HCT116 (cell line): ENCODE results near the gene CFD. TPM values are rescaled to one million over a fixed set of nuclear protein-coding genes. Genes with fewer than 3 reads are reported as not detected.

Source experiments
- ATAC-seq: fragments of 200-7000 bp; cut with Tn5 transposase; 2 replicates; pipeline ENCODE4 v1.9.1; 2020; ENCODE audit warnings: mild to moderate bottlenecking, moderate library complexity
- BruUV-seq: library from RNA; stranded (reverse); fragments of 400-500 nt; replicated peaks from 2 replicates; lab custom pipeline; 2021; lab: Mats Ljungman, UMichigan
- CTCF ChIA-PET: fragments of 300-600 bp; sonication (Branson Sonifier 250); formaldehyde crosslinking; loops from one replicate; lab custom pipeline; 2021; ENCODE audit warnings: antibody characterized with exemption; lab: Charles Lee
- POLR2A ChIA-PET: fragments of 300-600, 350-600 bp; sonication (Branson Sonifier 250); formaldehyde crosslinking; loops from one replicate; lab custom pipeline; 2021; ENCODE audit warnings: antibody characterized with exemption; lab: Charles Lee
- RAD21 ChIA-PET, 2 experiments: fragments of 300-600 bp; sonication (Branson Sonifier 250); formaldehyde crosslinking; loops; one replicate each; lab custom pipeline; 2023; ENCODE audit warnings: low total read pairs in 2 of 2; ENCODE audit not compliant: uncharacterized antibody in 2 of 2, unreplicated experiment in 2 of 2, low non-redundant PET in 1 of 2; lab: Charles Lee
- DNase-seq: peaks from one replicate; pipeline ENCODE4 v3.0.0-alpha.2; 2010; ENCODE audit warnings: low read depth, low spot score
- H2AFZ ChIP-seq: fragments of 200-600 bp; shearing (Covaris generic), sonication (generic); 2 replicates; pipeline ENCODE4 v1.6.1; 2017; ENCODE audit warnings: low read depth, mixed run types, mixed read lengths, antibody characterized with exemption, low read length; ENCODE audit not compliant: poor library complexity, severe bottlenecking
- H3K27ac ChIP-seq: 2 replicates; pipeline ENCODE4 v1.5.1; 2012; ENCODE audit warnings: low read depth, low read length
- H3K27me3 ChIP-seq: fragments of 200-600 bp; sonication (generic); 2 replicates; pipeline ENCODE4 v1.6.1; 2016; ENCODE audit warnings: mixed run types, low read length, mixed read lengths; ENCODE audit not compliant: insufficient read depth
- H3K36me3 ChIP-seq, 2 experiments: fragments of 200-500 bp in 1 of 2; fragments of 200-600 bp in 1 of 2; sonication (Bioruptor generic) in 1 of 2; sonication (generic) in 1 of 2; 2 replicates each; pipeline versions ENCODE4 v1.5.1 to v1.6.1; 2014 to 2016; ENCODE audit warnings: low read length in 2 of 2, inconsistent platforms in 1 of 2, mixed read lengths in 1 of 2, mixed run types in 1 of 2; ENCODE audit not compliant: insufficient read depth in 2 of 2, control insufficient read depth in 1 of 2
- H3K4me1 ChIP-seq, 2 experiments: fragments of 200-600 bp in 1 of 2; sonication (generic) in 1 of 2; 2 replicates each; pipeline versions ENCODE4 v1.5.1 to v1.6.1; 2012 to 2017; ENCODE audit warnings: low read length in 2 of 2, inconsistent platforms in 1 of 2, mild to moderate bottlenecking in 1 of 2, mixed read lengths in 1 of 2, mixed run types in 1 of 2, moderate library complexity in 1 of 2; ENCODE audit not compliant: insufficient read depth in 2 of 2, control insufficient read depth in 1 of 2
- H3K4me2 ChIP-seq: fragments of 200-600 bp; sonication (generic); 2 replicates; pipeline ENCODE4 v1.6.1; 2017; ENCODE audit warnings: mixed run types, low read length, mixed read lengths
- H3K4me3 ChIP-seq, 2 experiments: fragments of 200-600 bp in 1 of 2; sonication (generic) in 1 of 2; replicated peaks in 1 of 2; 2 replicates each; pipeline ENCODE4 v1.5.1; 2011 to 2016; ENCODE audit warnings: low read length in 2 of 2, control low read depth in 1 of 2, low read depth in 1 of 2, mild to moderate bottlenecking in 1 of 2, mixed read lengths in 1 of 2, mixed run types in 1 of 2
- H3K79me2 ChIP-seq: fragments of 200-600 bp; sonication (generic); 2 replicates; pipeline ENCODE4 v1.6.1; 2017; ENCODE audit warnings: mild to moderate bottlenecking, mixed run types, low read length, moderate library complexity, mixed read lengths; ENCODE audit not compliant: insufficient read depth
- H3K9ac ChIP-seq: fragments of 200-600 bp; sonication (generic); 2 replicates; pipeline ENCODE4 v1.6.1; 2016; ENCODE audit warnings: low read length, mixed read lengths
- H3K9me2 ChIP-seq: fragments of 200-600 bp; sonication (generic), shearing (Covaris generic); 2 replicates; pipeline ENCODE4 v1.6.1; 2017; ENCODE audit warnings: mixed run types, mild to moderate bottlenecking, moderate library complexity; ENCODE audit not compliant: insufficient read depth
- H3K9me3 ChIP-seq, 2 experiments: fragments of 200-500 bp in 1 of 2; fragments of 200-600 bp in 1 of 2; sonication (Bioruptor generic) in 1 of 2; sonication (generic) in 1 of 2; 2 replicates each; pipeline ENCODE4 v1.6.1; 2014 to 2017; ENCODE audit warnings: low read length in 2 of 2, mixed read lengths in 2 of 2, inconsistent platforms in 1 of 2, low read depth in 1 of 2, mild to moderate bottlenecking in 1 of 2, mixed run types in 1 of 2, moderate library complexity in 1 of 2; ENCODE audit not compliant: control insufficient read depth in 1 of 2, insufficient read depth in 1 of 2
- H4K20me1 ChIP-seq: fragments of 200-600 bp; sonication (generic), shearing (Covaris generic); 2 replicates; pipeline ENCODE4 v1.6.1; 2017; ENCODE audit warnings: mixed run types, mild to moderate bottlenecking, moderate library complexity; ENCODE audit not compliant: insufficient read depth
- ATF3 ChIP-seq: IDR thresholded peaks from 2 replicates; pipeline ENCODE4 v1.6.1; 2012
- CBX3 ChIP-seq: IDR thresholded peaks from 2 replicates; pipeline ENCODE4 v1.6.1; 2012; ENCODE audit warnings: low read depth
- CEBPB ChIP-seq: IDR thresholded peaks from 2 replicates; pipeline ENCODE4 v1.6.1; 2012; ENCODE audit warnings: low read depth
- ELF1 ChIP-seq: IDR thresholded peaks from 2 replicates; pipeline ENCODE4 v1.6.1; 2012; ENCODE audit warnings: low read depth, borderline replicate concordance
- EZH2phosphoT487 ChIP-seq: fragments of 200-600 bp; IDR thresholded peaks from 2 replicates; pipeline ENCODE4 v1.6.1; 2018; ENCODE audit warnings: antibody characterized with exemption, borderline replicate concordance
- FOSL1 ChIP-seq: IDR thresholded peaks from 2 replicates; pipeline ENCODE4 v1.6.1; 2012; ENCODE audit warnings: low read depth
- MAX ChIP-seq: IDR thresholded peaks from 2 replicates; pipeline ENCODE4 v1.6.1; 2012
- POLR2A ChIP-seq: IDR thresholded peaks from 2 replicates; pipeline ENCODE4 v1.7.0; 2011; ENCODE audit warnings: borderline replicate concordance; ENCODE audit not compliant: insufficient read depth, insufficient read length; ENCODE audit errors: extremely low read depth
- SIN3A ChIP-seq: IDR thresholded peaks from 2 replicates; pipeline ENCODE4 v1.6.1; 2012; ENCODE audit warnings: low read depth
- TCF7L2 ChIP-seq: IDR thresholded peaks from 2 replicates; pipeline ENCODE4 v1.7.0; 2011; ENCODE audit warnings: borderline replicate concordance, inconsistent platforms; ENCODE audit not compliant: insufficient read depth, insufficient read length; ENCODE audit errors: extremely low read depth
- YY1 ChIP-seq: IDR thresholded peaks from 2 replicates; pipeline ENCODE4 v1.6.1; 2011; ENCODE audit warnings: low read length, low read depth, moderate library complexity, mild to moderate bottlenecking; ENCODE audit not compliant: insufficient replicate concordance; ENCODE audit errors: extremely low read depth
- ZBTB33 ChIP-seq: IDR thresholded peaks from 2 replicates; pipeline ENCODE4 v1.6.1; 2011; ENCODE audit warnings: mild to moderate bottlenecking, low read length, moderate library complexity; ENCODE audit not compliant: insufficient replicate concordance; ENCODE audit errors: extremely low read depth
- ZNF274 ChIP-seq: fragments of 200-500 bp; sonication (Bioruptor generic); IDR thresholded peaks from 2 replicates; pipeline ENCODE4 v1.6.1; 2014; ENCODE audit warnings: mild to moderate bottlenecking, low read depth, low read length, inconsistent platforms
- intact Hi-C: fragments of 100-400 bp; cut with micrococcal nuclease; formaldehyde crosslinking; loops from 2 replicates; pipeline ENCODE4 v1.10.0; 2022
- total RNA-seq: library from RNA; stranded (reverse); gene quantifications from one replicate; pipeline ENCODE4 v1.2.1, GENCODE V29; 2021; ENCODE audit not compliant: unreplicated experiment

Gene CFD
- total RNA-seq, 1 experiment from 2014 or later: 80.2 TPM

GRCh38 chr19:850221-850978 is 9.1 kb upstream of the CFD start:
- Histone ChIP-seq H2AFZ (no peak overlapping the region), H3K4me2 (peak overlapping the region; percentile 51), H3K9me3 (no peaks in the 10 kb centered on the region), H3K4me1 (peaks cover 5 to 10% of the 10 kb centered on the region in 2 experiments; a peak in 3 of 4 replicates), H3K27me3 (no peaks in the 10 kb centered on the region), H3K79me2 (no peaks in the 10 kb centered on the region), H3K4me3 (no peak overlapping the region), H3K36me3 (no peaks in the 10 kb centered on the region), H3K27ac (peak overlapping the region; percentile 8; the same call in 1 of the 2 replicates), H3K9ac (no peak overlapping the region), H4K20me1 (no peaks in the 10 kb centered on the region), H3K9me2 (no peaks in the 10 kb centered on the region)
- ATAC-seq: peak; percentile 53
- BruUV-seq: no TSS peak
- ChIA-PET CTCF (no interaction called here), POLR2A (interaction anchor here (1.0 to 1.1 kb wide), 2 partner anchors 10 to 98 kb away, joined by 3 to 4 read pairs; partner anchors contain the start of gene CFD), RAD21 (interaction anchor here in 1 of 2 experiments (0.6 kb wide), 1 partner anchor 9 kb away, joined by 3 read pairs; the partner anchor contains the start of gene CFD)
- intact Hi-C loops: no loop called here
- TF ChIP-seq ATF3 (no peak), TCF7L2 (no peak), ZNF274 (no peak), CEBPB (no peak), FOSL1 (no peak), MAX (no peak), ZBTB33 (no peak), ELF1 (no peak), EZH2phosphoT487 (no peak), SIN3A (no peak), CBX3 (no peak), POLR2A (no peak), YY1 (no peak)
- no peak for DNase-seq
